GM18499 (cell line): ENCODE results near the gene PPP2CA.

Experiments used
- ATAC-seq: cut with Tn5 transposase; IDR thresholded peaks from one replicate; pipeline ENCODE4 v1.9.1; 2021; ENCODE audit warnings: moderate number of reproducible peaks; ENCODE audit not compliant: insufficient read depth, unreplicated experiment

Gene PPP2CA

DNA sequence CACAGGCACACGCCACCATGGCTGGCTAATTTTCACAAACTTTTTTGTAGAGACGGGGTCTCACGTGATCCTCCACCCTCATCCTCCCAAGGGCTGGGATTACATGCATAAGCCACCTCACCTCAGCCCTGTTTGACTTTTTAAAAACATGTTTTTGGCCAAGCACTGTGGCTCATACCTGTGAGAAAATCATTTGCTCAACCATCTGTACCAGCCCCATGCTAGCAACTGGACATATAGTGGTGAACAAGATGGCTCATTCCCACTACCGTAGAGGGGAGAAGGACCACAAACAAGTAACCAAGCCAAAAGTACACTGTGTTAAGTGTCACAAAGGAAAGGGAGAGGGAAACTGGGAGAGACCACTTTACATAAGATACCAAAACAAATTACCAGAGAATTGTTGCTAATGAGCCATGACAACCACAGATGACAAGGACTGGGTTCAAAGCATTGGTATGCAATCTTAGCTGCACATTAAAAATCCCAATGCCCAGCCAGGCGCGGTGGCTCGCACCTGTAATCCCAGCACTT is 19.2 kb downstream of the PPP2CA start:
- ATAC-seq: no peak

DNA sequence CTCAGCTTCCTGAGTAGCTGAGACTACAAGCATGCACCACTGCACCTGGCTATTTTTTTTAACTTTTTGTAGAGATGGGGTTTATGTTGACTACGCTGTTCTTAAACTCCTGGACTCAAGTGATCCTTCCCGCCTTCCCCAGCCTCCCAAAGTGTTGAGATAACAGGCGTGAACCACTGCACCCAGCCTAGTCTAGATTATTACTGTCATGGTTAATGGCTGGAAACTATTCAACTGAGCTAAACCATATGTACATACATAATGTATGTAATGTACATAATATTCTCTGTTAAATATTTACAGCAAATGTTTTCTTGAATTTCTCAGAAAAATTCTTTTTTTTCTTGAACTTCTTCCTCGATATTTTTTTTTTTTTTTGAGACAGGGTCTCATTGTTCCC is 21.3 kb downstream of the PPP2CA start:
- no peak for ATAC-seq

DNA sequence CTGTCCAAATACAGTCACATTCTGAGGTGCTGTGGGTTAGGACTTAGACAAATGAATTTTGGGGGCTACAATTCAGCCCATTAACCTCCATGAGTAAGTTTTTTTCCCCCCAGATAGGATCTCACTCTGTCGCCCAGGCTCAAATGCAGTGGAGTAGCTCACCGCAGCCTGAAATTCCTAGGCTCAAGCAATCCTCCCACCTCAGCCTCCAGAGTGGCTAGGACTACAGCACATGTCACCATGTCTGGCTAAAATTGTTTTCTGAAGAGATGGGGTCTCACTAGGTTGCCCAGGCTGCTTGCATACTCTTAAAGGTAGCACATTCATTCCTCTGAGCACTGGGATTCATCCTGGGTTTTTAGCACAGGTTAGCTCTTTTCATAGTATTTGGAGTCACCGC is 22.2 kb downstream of the PPP2CA start:
- ATAC-seq: no peak

DNA sequence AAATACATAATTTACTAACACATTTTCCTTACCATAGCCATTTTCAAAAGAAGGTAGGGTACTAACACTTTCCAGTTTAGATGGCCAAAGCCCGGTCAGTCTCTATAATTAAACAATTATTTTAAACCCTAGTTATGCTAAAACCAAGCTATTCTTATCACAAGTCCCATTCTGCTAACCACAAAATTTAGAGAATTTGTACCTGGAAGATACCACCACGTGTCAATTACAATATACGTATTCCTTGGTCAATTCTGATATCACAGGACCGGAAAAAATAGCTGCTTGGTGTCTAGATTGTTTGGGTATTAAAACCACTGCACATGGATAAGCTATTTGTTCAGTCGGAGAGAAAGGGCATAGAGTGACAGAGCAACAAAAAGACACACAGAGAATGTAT is 30.2 kb downstream of the PPP2CA start:
- no peak for ATAC-seq

DNA sequence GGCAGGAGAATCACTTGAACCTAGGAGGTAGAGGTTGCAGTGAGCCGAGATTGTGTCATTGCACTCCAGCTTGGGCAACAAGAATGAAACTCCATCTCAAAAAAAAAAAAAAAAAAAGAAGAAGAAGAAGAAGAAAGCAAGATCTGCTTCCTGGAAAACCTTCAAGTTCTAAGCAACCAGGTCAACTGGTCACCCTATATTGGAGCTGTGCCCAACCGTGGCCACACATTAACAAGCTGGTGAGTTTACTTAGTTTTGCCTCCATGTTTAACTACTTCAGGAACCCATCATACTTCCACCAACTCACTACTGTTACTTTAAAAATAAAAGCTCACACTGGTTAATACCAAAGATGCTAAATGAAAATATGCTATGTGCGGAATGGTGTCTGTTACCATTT is 36.8 kb downstream of the PPP2CA start:
- ATAC-seq: no peak

DNA sequence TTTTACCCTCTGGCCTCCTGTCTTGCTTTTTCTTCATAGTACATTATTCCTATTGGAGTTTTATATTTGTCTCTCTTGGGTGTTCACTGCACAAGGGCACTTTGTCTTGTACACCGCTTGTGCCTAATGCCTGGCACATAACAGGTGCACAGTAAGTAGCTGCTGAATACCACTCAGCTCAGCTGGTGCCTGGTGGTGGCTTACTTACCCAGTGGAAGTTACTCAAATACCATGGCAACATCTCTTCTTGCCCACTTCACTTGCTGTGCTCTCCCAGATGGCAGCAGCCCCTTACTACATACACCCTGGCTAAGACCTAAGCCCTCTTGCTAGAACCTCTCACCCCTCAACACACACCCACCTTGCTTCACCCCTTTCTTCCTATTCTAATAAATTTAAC is 37.8 kb downstream of the PPP2CA start:
- ATAC-seq: no peak

DNA sequence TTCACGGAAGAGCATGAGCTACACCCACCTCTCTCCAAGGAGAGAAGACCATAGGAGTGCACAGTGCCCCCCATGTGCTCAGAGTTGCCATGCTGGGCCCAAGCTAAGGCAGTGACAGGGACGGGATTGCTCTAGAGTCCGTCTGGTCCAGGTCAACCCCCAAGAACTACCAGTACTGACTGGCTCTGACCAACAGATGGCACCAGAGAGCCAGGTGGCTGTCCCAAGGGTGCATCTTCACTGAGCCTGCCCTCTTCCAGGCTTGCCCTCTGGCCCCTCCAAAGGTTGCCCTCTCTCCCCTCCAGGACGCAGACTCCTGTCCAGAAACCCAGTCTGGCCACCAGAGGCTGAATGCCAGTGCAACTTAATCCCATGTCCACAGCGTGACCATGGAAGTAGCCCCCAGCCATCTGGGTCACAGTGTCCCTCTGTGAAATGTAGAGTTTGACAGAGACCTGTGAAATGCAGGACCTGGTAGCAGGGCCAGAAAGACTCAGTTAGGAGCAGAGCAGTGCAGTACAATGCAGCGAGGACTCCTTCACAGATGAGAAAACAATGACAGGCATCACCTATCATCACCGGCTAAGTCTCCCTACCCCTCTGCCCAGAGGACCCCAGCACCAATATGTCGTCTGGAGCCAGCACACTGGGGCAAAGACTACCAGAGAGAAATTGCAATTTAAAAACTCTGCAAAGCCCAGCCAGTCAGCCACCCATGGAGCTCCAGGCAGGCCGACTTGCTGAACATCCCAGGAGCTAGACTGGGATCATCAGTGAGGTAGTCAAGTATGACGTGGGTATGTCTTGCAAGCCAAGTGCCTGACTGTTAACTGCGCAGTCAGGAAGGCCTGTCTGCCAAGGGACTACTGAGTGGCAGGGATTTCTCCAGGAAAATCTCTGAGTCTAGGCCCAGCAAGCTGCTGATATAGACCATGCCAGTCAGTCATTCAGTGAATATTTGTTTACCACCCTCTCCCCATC is 41.4 kb downstream of the PPP2CA start:
- ATAC-seq: no peak

DNA sequence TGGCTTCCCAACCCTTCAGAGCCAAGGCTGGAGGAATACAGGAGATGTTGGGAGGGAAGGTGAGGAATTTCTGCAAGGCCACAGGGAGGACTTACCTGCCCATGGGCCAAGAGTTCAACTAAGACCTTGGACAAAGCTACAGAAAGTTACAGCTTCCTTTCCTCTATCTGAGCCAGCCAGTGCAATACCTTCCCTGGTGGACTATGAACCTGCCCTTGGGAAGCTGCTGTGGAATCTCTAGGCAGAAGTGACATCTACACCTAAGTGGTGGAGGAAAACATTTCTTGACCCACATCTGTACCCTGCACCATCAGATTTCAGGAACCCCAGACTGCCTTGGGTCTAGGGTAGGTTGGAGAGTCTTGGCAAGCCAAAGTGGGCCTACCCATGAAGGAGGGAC is 42.4 kb downstream of the PPP2CA start:
- no peak for ATAC-seq

DNA sequence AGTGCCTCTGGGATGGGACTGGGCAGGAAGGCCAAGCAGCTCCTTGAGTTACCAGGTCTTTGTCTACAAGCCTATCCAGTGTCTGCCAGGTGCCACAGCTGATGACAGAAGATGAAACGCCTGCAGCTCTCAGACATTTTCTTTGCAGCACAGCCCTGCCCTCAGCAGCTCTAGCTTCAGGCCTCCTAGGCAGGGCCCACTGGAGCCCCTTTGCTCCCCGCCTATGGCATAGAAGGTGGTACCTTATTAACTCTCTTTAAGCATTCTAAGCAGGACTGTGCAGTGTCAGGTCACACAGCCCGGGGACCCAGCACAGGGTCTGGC is 47.8 kb downstream of the PPP2CA start:
- ATAC-seq: no peak

DNA sequence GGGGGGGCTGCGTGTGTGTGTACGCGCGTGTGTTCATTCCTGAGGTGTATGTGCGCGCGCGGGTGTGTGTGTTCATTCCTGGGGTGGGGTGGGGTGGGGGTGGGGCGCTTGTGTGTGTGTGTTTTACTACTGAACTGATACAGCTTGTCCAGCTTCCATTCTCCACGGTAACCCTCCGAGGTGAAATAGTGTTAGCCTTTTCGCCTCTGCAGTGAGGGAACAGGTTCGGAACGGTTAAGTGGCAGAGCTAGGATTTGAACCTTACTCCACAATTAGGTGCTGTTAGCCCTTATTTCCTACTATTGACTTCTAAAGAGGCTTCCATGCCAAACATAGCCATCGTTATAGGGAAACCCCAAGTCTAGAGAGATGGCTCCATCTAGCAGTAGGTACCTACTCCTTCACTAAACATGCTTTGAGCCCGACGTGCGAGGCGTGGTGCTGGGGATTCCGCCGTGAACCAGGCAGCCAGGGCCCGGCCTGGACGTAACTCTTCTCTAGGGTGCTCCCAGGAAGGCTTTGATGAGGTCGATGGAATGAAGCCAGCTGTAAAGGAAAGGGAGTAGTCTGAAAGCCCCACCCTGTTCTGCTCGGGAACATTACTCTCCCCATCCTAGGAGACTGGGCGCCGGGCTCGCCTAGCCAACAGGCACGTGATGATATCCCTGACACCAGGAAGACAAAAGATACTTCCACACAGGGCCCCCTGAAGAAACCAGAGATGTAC is 48.3 kb downstream of the PPP2CA start:
- ATAC-seq: no peak

DNA sequence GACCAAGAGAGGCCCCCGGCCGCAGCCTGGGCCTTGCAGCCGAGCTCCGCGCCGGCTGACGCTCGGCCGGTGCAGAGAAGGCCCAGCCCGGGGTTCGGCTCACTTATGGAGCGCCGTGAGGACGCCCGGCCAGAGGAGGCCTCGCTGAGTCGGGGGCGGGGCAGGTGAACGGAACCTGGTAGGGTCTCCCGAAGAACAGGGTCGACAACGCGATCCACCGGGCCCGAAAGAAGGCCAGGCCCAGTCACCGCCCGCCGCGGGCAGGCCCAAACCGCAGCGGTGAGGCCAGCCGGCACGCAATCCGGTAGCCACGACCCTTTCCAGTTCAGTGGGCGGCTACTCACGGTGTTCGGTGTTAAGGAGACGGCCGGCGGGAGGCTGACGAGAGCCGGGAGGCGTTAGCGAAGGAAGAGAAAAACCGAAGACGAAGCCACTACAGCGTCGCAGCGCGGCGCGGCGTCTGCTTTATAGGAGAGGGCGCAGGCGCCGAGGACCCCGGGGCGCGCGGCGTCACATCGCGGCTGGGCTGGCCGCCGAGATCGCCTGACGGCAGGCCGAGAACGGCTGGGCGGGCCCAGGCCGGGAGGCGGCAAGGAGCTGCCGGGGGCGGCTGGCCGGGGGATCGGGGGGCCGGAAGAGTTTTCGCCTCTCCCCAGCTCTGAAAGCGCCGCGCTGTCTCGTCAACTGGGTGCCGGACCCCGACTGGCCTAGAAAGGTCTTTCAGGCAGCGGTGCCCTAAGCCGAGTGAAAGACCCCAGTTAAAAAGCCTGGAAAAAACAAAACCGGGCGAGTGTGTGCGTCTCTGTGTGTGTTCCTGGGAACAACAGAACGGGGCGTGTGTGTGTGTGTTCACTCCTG is 49.1 kb downstream of the PPP2CA start, which contains the start of gene SKP1:
TSS of gene SKP1 (minus strand) at position 440 of the 858 bp plus-strand sequence. CDS start 2,928 bp downstream, outside the sequence.
- ATAC-seq: peak; percentile 35

DNA sequence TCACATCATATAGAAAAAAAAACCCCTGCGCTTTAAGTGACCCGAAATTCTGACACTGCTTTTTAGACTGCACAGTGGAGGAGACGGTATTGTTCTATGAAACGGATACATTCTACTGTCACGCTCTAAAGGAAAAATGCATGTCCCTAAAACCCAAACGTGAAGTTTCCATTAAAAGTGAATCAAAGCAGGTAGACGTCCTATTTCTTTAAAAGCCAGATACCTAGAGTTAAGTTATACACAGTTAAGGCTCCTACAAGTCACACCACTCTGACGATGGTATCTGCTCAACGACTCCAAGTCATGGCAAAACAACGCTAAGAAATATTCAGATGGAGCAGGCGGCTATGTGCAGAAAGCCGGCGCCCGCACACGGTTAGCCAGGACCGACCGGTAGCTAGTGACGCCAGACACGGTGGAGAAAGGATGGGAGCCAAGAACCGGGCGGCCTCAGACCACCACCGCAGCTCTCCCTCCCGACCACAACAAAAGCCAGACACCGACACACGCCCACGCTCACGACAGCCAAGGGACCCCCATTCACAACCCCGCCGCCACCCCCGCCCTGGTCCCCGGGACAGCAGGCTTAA is 49.9 kb downstream of the PPP2CA start:
- no peak for ATAC-seq

DNA sequence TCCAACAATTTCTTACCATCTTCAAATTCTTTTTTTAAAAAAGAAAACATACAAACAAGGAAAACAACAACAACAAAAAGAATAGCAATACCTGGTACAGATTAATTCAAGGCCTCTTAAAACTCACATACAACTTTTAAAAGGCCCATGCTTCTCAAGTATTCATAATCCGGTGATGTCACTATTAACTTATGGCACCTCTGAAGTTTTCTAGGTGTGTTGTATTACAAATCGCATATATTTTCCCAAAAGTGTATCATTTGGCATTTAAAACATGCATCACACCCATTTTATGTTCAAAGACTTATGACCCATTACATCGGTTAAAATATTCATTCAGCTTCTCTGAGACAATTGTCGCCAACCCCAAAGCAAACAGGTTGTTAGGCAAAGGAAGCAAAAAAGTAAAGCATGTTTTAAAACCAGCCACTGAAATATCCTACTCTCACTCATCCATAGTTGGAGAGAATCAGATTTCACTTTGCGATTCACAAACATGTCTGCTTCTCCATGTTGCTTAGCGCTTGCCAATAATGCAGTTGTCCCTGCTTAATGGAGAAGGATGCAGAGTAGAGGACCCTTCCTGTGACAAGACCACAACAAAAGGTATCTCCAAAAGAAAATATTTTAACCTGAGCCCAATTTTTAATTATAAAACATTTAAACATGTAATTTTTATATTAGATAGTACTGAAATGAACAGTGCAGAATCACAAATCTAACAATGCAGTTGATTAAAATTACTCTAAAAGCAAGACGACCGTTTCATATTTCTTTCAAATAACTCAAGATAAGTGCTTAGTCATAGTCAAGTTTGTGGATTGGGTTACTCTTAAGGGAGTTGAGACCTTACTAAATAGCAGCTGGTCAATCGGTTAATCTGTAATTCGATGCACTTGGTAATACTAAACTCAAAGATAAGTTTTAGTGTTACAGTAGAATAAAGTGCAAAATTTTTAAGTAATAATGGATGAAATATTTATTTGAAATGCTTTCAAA is 50.7 kb downstream of the PPP2CA start:
- ATAC-seq: no peak

DNA sequence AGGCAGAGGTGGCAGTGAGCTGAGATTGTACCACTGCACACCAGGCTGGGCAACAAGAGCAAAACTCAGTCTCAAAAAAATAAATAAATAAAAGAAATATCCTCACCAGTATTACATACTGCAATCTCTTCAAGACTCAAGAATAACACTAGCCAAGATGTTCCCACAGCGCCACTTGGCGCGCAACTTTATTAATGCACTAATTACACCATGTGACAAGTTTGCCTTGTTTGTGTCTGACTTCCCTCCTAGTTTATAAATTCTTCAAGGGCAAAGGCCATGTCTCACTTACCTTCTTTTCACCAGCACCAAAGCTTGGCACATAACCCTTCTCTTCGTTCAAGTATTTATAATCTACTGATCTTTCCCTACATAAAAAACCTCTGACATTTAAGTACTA is 53.9 kb downstream of the PPP2CA start:
- no peak for ATAC-seq

DNA sequence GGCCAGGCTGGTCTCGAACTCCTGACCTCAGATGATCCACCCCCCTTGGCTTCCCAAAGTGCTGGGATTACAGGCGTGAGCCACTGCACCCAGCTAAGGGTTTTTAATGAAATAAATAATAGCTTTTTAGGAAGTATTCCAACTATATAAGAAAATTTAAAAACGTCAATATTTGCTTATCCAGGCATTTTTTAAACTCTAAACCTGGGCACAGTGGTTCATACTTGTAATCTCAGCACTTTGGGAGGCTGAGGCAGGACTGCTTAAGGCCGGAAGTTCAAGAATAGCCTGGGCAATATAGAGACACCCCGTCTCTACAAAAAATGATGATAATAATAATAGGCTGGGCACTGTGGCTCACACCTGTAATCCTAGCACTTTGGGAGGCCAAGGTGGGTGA is 63.3 kb downstream of the PPP2CA start:
- no peak for ATAC-seq

DNA sequence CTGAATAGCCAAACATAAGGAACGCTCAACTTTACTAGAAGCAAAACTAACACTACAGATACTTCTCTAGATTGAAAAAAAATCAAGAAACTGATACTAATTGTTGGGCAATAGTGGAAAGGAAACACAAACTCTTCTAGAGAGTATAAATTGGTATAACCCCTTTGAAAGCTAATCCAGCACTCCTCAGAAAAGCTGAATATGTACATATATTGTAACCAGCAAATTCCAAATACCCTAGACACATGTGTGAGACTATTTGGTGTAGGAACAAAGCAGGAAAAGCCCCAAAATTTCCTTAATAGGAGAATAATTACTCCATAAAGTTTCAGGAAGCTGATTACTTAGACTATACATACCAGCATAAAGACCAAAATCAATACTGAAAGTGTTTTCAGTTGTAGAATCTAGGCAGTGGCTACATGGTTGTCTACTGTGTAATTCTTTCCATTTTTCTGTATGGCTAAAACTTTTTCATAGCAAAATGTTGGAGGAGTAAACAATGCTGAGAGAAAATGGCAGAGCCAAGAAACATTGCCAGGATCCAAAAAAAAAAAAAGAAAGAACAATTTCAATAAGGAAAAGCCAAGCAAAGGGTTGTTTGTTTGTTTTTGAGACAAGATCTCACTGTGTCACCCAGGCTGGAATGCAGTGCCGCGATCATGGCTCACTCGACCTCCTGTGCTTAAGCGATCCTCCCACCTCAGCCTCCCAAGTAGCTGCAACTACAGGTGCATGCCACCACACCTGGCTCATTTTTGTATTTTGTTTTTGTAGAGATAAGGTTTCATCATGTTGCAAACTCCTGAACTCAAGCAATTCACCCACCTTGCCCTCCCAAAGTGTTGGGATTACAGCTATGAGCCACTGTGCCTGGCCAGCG is 64.1 kb downstream of the PPP2CA start:
- ATAC-seq: no peak

DNA sequence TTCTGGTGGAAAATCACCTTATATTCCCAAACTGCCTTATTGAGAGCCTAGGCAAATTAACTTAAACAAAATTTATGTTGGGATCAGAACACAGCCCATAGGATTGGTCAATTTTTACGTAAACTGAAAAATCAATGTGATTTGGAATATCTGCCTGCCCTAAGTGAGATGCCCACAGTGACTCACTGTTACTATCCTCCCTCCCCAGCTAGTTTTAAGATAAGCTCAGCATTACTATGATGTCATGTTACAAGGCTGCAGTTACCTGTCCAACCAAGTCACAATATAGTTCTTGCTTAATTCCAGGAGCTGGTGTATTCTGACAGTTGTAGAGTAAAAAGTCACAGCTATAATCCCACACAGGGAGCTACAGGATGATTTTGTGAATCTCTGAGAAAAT is 72.2 kb downstream of the PPP2CA start:
- ATAC-seq: no peak

DNA sequence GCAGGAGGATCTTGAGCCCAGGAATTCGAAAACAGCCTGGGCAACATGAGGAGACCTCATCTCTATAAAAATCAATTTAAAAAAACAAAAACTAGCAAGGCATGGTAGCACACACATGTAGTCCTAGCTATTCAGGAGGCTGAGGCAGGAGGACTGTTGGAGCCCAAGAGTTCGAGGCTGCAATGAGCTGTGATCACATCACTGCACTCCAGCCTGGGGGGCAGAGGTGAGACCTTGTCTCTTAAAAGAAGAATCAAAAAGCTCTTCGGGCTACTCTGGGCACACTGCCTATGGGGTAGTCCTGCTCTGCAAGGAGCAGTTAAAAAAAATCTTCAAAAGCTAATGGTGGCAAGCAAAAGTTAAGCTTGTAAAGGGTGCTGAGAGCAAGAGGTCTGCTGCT is 72.6 kb downstream of the PPP2CA start:
- ATAC-seq: no peak
